NB4 (cell line): Measurements from ENCODE around the gene SLCO3A1.
A peak's percentile ranks its signal among the peaks of the same experiment; 100 is the strongest.

Experiments
- DNase-seq: peaks from one replicate; pipeline ENCODE4 v3.0.0; 2010; ENCODE audit warnings: low read depth
- H3K4me3 ChIP-seq: one replicate; pipeline ENCODE4 v1.5.1; 2011; ENCODE audit warnings: mild to moderate bottlenecking, low read depth, low read length, moderate library complexity
- CTCF ChIP-seq: IDR thresholded peaks from one replicate; pipeline ENCODE4 v1.5.1; 2012; ENCODE audit warnings: low read depth, low read length
- MAX ChIP-seq: IDR thresholded peaks from 2 replicates; pipeline ENCODE4 v1.6.1; 2011; ENCODE audit warnings: low read depth, low read length
- MYC ChIP-seq: IDR thresholded peaks from 2 replicates; pipeline ENCODE4 v1.6.1; 2011; ENCODE audit warnings: low read depth, low read length
- POLR2A ChIP-seq: IDR thresholded peaks from 2 replicates; pipeline ENCODE4 v1.6.1; 2011; ENCODE audit warnings: mild to moderate bottlenecking; ENCODE audit not compliant: insufficient read length; ENCODE audit errors: extremely low read depth

SLCO3A1 gene

GRCh38 chr15:91908391-91908790 is 54.9 kb downstream of the SLCO3A1 start:
- DNase-seq = peak; percentile 14
- H3K4me3 ChIP-seq = no peak overlapping the region
- no peak for TF ChIP-seq POLR2A
- TF ChIP-seq MAX = no peak
- TF ChIP-seq CTCF = no peak
- no peak for TF ChIP-seq MYC

- DNase-seq = no peak
- TF ChIP-seq POLR2A = no peak
- no peak for TF ChIP-seq CTCF
- TF ChIP-seq MAX = no peak
- TF ChIP-seq MYC = no peak
These were observed 55.6 kb downstream of the SLCO3A1 start for GRCh38 chr15:91909111-91909510.

GRCh38 chr15:91909574-91909973 is 56.1 kb downstream of the SLCO3A1 start:
- no peak for DNase-seq
- TF ChIP-seq CTCF (no peak), MAX (no peak), POLR2A (no peak), MYC (no peak)
- H3K4me3 ChIP-seq = no peak overlapping the region

More at GRCh38 chr15:91909111-91909510, 55.6 kb downstream of the SLCO3A1 start:
- H3K4me3 ChIP-seq = no peak overlapping the region

GRCh38 chr15:91911844-91912243 is 58.3 kb downstream of the SLCO3A1 start:
- H3K4me3 ChIP-seq = no peak overlapping the region
- no peak for DNase-seq
- no peak for TF ChIP-seq MYC
- TF ChIP-seq MAX = no peak
- TF ChIP-seq CTCF = no peak
- no peak for TF ChIP-seq POLR2A

- DNase-seq = no peak
- no peak overlapping the region for H3K4me3 ChIP-seq
- TF ChIP-seq POLR2A = no peak
- TF ChIP-seq CTCF = no peak
- no peak for TF ChIP-seq MAX
- no peak for TF ChIP-seq MYC
These were observed 58.8 kb downstream of the SLCO3A1 start for GRCh38 chr15:91912336-91912735.

GRCh38 chr15:91913560-91913959 is 60.1 kb downstream of the SLCO3A1 start:
- no peak for DNase-seq
- no peak overlapping the region for H3K4me3 ChIP-seq
- TF ChIP-seq MYC = no peak
- no peak for TF ChIP-seq MAX
- no peak for TF ChIP-seq POLR2A
- no peak for TF ChIP-seq CTCF
